Gastrocnemius medialis (tissue), 4 donors: ENCODE results near the gene DAPK1. TPM values are rescaled to one million over a fixed set of nuclear protein-coding genes. Genes with fewer than 3 reads are reported as not detected.

Experiments
- ATAC-seq, 2 donors: fragments of 150-250 bp; one replicate each; pipeline ENCODE4 v1.9.1; 2016
- DNase-seq, 2 donors: peaks; one replicate each; pipeline ENCODE4 v3.0.0-alpha.2; 2019
- H3K27ac ChIP-seq, 4 donors: fragments of 200-600 bp; sonication (generic); 1 replicate in 1 of 4; 2 replicates in 3 of 4; pipeline ENCODE4 v1.5.1; 2016 to 2018; ENCODE audit warnings: mild to moderate bottlenecking in 2 of 4, moderate library complexity in 1 of 4
- H3K27me3 ChIP-seq, 3 donors: fragments of 200-600 bp; sonication (generic) in 2 of 3; 1 replicate in 1 of 3; 2 replicates in 2 of 3; pipeline versions ENCODE4 v1.5.1 to v1.6.0; 2016 to 2019; ENCODE audit warnings: mild to moderate bottlenecking in 1 of 3, moderate library complexity in 1 of 3
- H3K36me3 ChIP-seq, 2 donors: fragments of 200-600 bp; sonication (generic) in 1 of 2; one replicate each; pipeline ENCODE4 v1.5.1; 2017 to 2018
- H3K4me1 ChIP-seq, 2 donors: fragments of 200-600 bp; sonication (generic) in 1 of 2; one replicate each; pipeline ENCODE4 v1.5.1; 2016 to 2017; ENCODE audit warnings: mild to moderate bottlenecking in 2 of 2
- H3K4me3 ChIP-seq, 4 donors: fragments of 200-600 bp; sonication (generic) in 3 of 4; 1 replicate in 1 of 4; 2 replicates in 3 of 4; pipeline ENCODE4 v1.5.1; 2016 to 2019; ENCODE audit warnings: mild to moderate bottlenecking in 2 of 4
- H3K9me3 ChIP-seq, 3 donors: fragments of 200-600 bp; sonication (generic) in 2 of 3; 1 replicate in 1 of 3; 2 replicates in 2 of 3; pipeline ENCODE4 v1.5.1; 2016 to 2019
- POLR2A ChIP-seq, 2 donors: fragments of 450-650 bp; IDR thresholded peaks; one replicate each; pipeline ENCODE4 v1.6.1; 2017; ENCODE audit warnings: antibody characterized with exemption in 2 of 2, mild to moderate bottlenecking in 2 of 2, moderate library complexity in 2 of 2
- in situ Hi-C, 4 donors: fragments of 200-750 bp; cut with MboI; loops; one replicate each; pipeline versions ENCODE4 v1.15.0 to v1.8.0; 2017; ENCODE audit warnings: low sequenced_read_pairs in 4 of 4
- intact Hi-C: fragments of 100-400 bp; cut with DNase I; formaldehyde crosslinking; loops from one replicate; pipeline ENCODE4 v1.15.1; 2023; ENCODE audit warnings: low total_unique reads
- total RNA-seq, 4 donors: library from RNA; depleted of rRNA; stranded (reverse); fragments of >200 nt; gene quantifications; one replicate each; pipeline versions ENCODE4 v1.1.0 to v1.2.3, GENCODE V29; 2016
- TF ChIP-seq, protein P1 (sequence below), 5 experiments: fragments of 450-650 bp in 3 of 5; fragments of 200-600 bp in 2 of 5; sonication (generic) in 2 of 5; IDR thresholded peaks in 4 of 5; conservative IDR thresholded peaks in 1 of 5; 1 replicate in 4 of 5; 2 replicates in 1 of 5; pipeline ENCODE4 v1.5.1; 2016 to 2019; ENCODE audit warnings: antibody characterized with exemption in 5 of 5, mild to moderate bottlenecking in 3 of 5, moderate library complexity in 3 of 5

The DAPK1 gene
- total RNA-seq, 4 donors from 2014 or later, result 1.2 to 4.3 (median 2.7) TPM

DNA sequence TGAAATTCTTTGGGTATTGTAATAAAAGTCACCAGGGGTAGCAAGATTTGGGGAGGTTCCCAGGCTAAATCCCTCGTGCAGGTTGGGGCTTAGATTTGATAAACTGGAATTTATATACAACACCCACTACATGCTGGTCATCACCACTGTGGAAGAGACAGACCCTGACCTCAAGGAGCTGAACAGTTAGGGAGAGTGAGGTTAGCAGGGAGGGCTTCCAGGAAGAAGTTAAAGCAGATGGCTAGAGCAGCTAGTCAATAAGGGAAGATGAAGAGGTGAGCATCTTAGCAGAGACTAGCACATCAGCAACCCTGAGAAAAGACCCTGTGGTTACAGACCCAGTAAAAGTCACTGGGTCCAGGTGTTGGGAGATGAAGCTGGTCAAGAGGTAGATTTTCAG is 234.7 kb downstream of the DAPK1 start:
- DNase-seq (no peak), ATAC-seq (no peak)
- intact Hi-C loops, result no loop called here
- Histone ChIP-seq H3K36me3 (peaks cover 0 to 48% of the 10 kb centered on the region in 2 donors), H3K9me3 (no peaks in the 10 kb centered on the region), H3K4me1 (peaks cover 4 to 5% of the 10 kb centered on the region in 2 donors), H3K4me3 (no peak overlapping the region), H3K27ac (no peak overlapping the region), H3K27me3 (no peaks in the 10 kb centered on the region)
- TF ChIP-seq, protein P1, sequence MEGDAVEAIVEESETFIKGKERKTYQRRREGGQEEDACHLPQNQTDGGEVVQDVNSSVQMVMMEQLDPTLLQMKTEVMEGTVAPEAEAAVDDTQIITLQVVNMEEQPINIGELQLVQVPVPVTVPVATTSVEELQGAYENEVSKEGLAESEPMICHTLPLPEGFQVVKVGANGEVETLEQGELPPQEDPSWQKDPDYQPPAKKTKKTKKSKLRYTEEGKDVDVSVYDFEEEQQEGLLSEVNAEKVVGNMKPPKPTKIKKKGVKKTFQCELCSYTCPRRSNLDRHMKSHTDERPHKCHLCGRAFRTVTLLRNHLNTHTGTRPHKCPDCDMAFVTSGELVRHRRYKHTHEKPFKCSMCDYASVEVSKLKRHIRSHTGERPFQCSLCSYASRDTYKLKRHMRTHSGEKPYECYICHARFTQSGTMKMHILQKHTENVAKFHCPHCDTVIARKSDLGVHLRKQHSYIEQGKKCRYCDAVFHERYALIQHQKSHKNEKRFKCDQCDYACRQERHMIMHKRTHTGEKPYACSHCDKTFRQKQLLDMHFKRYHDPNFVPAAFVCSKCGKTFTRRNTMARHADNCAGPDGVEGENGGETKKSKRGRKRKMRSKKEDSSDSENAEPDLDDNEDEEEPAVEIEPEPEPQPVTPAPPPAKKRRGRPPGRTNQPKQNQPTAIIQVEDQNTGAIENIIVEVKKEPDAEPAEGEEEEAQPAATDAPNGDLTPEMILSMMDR (IDR thresholded peaks at IDR 0.05 in 4 of 5, conservative IDR thresholded peaks at IDR 0.05 in 1 of 5), result no peak
- TF ChIP-seq POLR2A (IDR thresholded peaks at IDR 0.05), result no peak
- in situ Hi-C loops, result no loop called here

DNA sequence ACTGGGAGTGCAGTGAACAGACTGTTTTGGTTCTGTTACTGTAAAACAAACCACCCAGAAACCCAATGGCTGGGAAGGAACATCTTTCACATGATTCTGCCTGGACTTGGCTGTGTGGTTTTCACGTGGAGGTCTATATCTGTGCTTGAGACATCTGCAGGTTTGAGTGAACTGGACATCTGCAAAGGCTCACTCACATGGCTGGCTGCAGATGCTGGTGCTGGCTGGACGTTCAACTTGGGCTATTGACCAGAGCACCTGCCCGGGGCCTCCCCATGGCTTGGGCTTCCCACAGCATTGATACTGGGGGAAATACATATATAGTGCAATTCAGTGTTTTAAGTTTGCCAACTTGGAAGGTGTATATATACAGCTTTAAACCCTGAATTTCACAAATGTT is 235.1 kb downstream of the DAPK1 start:
- Histone ChIP-seq H3K36me3 (peaks cover 0 to 44% of the 10 kb centered on the region in 2 donors), H3K4me3 (no peak overlapping the region), H3K4me1 (peaks cover 0 to 3% of the 10 kb centered on the region in 2 donors), H3K27me3 (no peaks in the 10 kb centered on the region), H3K9me3 (no peaks in the 10 kb centered on the region), H3K27ac (no peak overlapping the region)
- TF ChIP-seq, protein P1 (IDR thresholded peaks at IDR 0.05 in 4 of 5, conservative IDR thresholded peaks at IDR 0.05 in 1 of 5), result no peak
- no peak for TF ChIP-seq POLR2A (IDR thresholded peaks at IDR 0.05)
- intact Hi-C loops (no loop called here), in situ Hi-C loops (no loop called here)
- ATAC-seq (no peak), DNase-seq (no peak)

DNA sequence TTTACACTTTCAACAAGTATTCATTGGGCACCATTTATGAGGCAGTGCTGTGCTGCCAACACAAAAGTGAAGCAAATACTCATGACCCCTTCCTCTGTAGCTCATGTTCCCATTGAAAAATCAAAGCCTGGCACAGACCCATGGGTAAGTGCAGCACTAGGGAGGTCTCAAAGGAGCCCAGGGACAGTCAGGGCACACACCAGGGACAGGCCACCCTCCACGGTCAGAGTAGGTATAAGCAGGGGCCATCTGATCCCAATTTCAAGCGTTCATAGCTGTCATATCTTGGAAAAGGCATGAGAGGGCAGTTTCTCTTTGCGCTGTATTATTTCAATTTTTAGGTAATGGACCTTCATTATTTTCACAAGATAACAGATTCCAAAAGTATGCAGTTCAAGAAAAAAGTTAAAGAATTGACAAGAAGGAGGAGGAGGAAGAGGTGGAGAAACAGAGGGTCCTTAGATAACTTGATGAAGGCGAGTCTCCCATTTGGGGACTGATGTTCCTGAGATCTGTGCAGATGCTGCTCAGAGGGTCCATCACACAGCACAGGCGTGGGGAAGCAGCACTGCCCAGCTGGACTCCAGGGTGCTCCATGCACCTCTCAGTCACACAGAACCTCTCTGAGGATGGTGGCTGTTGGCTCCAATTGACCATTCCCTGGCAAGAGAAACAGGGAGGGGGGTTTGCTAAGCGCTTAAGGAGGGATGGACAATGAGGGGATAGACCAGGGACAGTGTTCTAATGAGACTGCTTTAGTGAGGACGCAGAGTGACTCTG is 235.8 kb downstream of the DAPK1 start:
- Histone ChIP-seq H3K4me1 (peaks cover 0 to under 1% of the 10 kb centered on the region in 2 donors), H3K27me3 (no peaks in the 10 kb centered on the region), H3K36me3 (peaks cover 0 to 37% of the 10 kb centered on the region in 2 donors), H3K9me3 (no peaks in the 10 kb centered on the region), H3K4me3 (no peak overlapping the region), H3K27ac (no peak overlapping the region)
- in situ Hi-C loops (no loop called here), intact Hi-C loops (no loop called here)
- DNase-seq (no peak), ATAC-seq (no peak)
- TF ChIP-seq POLR2A (IDR thresholded peaks at IDR 0.05), result no peak
- TF ChIP-seq, protein P1 (IDR thresholded peaks at IDR 0.05 in 4 of 5, conservative IDR thresholded peaks at IDR 0.05 in 1 of 5), result no peak

DNA sequence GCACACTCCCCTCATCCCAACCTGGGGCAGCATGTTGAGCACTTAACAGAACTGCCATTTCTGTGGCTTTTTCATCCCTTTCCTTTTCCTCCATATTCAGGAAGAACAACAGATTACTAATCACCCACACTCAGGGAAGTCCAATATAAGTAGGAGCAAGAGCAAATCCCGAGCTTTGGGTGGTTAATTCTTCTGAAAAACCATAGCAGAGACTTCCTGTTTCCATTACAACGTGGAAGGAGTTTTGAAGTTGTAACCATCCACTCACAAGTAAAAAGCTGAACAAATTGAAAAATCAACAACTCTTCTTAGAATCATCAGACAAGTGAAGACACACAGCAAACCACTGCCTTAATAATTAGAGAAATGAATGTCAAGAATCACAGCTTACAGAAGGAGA is 236.4 kb downstream of the DAPK1 start:
- Histone ChIP-seq H3K27me3 (no peaks in the 10 kb centered on the region), H3K27ac (no peak overlapping the region), H3K4me1 (no peaks in the 10 kb centered on the region), H3K4me3 (no peak overlapping the region), H3K36me3 (peaks cover 0 to 30% of the 10 kb centered on the region in 2 donors), H3K9me3 (no peaks in the 10 kb centered on the region)
- intact Hi-C loops, result no loop called here
- ATAC-seq (no peak), DNase-seq (no peak)
- in situ Hi-C loops, result no loop called here
- TF ChIP-seq POLR2A (IDR thresholded peaks at IDR 0.05), result no peak
- TF ChIP-seq, protein P1 (IDR thresholded peaks at IDR 0.05 in 4 of 5, conservative IDR thresholded peaks at IDR 0.05 in 1 of 5), result no peak
